Loucy (cell line): ENCODE measurements around the gene MRPL33.

ENCODE experiments used
- EZH2phosphoT487 ChIP-seq: fragments of 200-600 bp; IDR thresholded peaks from 2 replicates; pipeline ENCODE4 v1.6.1; 2018; ENCODE audit warnings: antibody characterized with exemption, mild to moderate bottlenecking, moderate library complexity, borderline replicate concordance
- TF ChIP-seq, protein P1 (sequence below): fragments of 200-600 bp; sonication (generic); conservative IDR thresholded peaks from 2 replicates; pipeline ENCODE4 v1.5.1; 2014; ENCODE audit warnings: mild to moderate bottlenecking, antibody characterized with exemption, low read length

DNA sequence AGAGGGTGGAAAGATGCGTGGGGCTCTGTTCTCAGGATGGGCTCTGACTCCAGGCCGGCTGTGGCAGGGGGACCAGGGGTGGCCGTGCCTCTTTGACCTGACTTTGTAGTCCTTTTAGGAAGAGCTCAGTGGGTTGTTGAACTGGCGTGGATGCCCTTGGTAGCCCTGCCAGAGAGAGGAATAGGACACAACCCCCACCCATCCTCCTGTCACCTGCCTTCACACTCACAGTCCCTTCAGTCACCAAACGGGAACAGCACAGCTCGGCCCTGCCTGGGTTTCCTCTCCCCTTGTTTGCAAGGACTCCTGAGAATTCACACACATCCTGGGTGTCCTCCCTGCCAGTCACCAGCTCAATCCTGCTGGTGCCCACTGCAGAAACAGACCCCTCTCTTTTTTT lies 20.1 kb upstream of the MRPL33 start:
- TF ChIP-seq EZH2phosphoT487 = no peak
- TF ChIP-seq, protein P1, sequence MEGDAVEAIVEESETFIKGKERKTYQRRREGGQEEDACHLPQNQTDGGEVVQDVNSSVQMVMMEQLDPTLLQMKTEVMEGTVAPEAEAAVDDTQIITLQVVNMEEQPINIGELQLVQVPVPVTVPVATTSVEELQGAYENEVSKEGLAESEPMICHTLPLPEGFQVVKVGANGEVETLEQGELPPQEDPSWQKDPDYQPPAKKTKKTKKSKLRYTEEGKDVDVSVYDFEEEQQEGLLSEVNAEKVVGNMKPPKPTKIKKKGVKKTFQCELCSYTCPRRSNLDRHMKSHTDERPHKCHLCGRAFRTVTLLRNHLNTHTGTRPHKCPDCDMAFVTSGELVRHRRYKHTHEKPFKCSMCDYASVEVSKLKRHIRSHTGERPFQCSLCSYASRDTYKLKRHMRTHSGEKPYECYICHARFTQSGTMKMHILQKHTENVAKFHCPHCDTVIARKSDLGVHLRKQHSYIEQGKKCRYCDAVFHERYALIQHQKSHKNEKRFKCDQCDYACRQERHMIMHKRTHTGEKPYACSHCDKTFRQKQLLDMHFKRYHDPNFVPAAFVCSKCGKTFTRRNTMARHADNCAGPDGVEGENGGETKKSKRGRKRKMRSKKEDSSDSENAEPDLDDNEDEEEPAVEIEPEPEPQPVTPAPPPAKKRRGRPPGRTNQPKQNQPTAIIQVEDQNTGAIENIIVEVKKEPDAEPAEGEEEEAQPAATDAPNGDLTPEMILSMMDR = no peak
